ENCODE results near the gene ZMYND8.

The ZMYND8 gene

DNA sequence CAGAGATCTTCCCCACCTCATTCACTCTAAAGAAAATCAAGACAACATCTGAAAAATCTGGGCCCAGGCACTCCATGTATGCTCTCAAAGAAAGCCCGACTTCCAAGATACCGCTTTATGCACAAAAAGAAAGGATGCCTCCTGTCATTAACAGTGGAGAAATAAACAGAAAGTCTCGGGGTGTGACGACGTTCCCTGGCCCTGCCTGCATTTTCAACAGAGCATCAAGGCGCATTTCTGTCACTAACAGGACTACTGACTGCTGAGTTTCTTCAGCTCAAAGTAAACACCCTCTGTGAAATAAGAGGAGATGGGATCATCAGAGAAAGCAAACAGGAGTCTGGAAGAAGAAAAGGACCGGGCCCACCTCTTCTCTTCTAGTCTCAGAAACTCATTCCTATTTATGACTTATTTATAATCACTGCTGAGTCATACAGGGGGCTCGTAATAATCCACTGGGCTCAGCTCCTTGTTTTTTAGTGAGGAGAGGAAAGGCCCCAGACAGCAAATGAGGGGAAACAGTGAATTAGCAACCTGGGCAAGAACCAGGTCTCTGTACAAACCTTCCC, 99.7 kb downstream of the ZMYND8 start:
- peaks cover 83% of the 10 kb centered on the region for H3K79me2 ChIP-seq (ENCODE audit: low read length)
- peaks cover 4% of the 10 kb centered on the region; the same call in 1 of the 2 replicates for H3F3A ChIP-seq (ENCODE audit: insufficient read depth, low read length)
- no peak overlapping the region for H3K4me3 ChIP-seq (ENCODE audit: low read length)
- no peaks in the 10 kb centered on the region for H3K27me3 ChIP-seq (replicated peaks; ENCODE audit: insufficient read depth, low read length)
- no peaks in the 10 kb centered on the region for H3K9me3 ChIP-seq (replicated peaks; ENCODE audit: insufficient read depth, low read length)
- TF ChIP-seq CTCF (IDR thresholded peaks at IDR 0.05; ENCODE audit: low read length) (no peak), EZH2phosphoT487 (IDR thresholded peaks at IDR 0.05; ENCODE audit: low read length) (no peak), EZH2 (optimal IDR thresholded peaks at IDR 0.05; ENCODE audit: low read depth, low read length) (no peak)
- H3K9ac ChIP-seq (ENCODE audit: low read length): no peak overlapping the region
- H3K4me1 ChIP-seq (ENCODE audit: low read length): peaks cover 28% of the 10 kb centered on the region
- H3K27ac ChIP-seq (ENCODE audit: low read length): no peak overlapping the region
- no peaks in the 10 kb centered on the region for H3K9me2 ChIP-seq (replicated peaks; ENCODE audit: insufficient read depth, low read length)
- H3K36me3 ChIP-seq (replicated peaks; ENCODE audit: insufficient read depth, low read length): peaks cover 9% of the 10 kb centered on the region; the same call in 1 of the 2 replicates
- no peak overlapping the region for H3K4me2 ChIP-seq (ENCODE audit: low read depth, low read length)
- H2AFZ ChIP-seq (ENCODE audit: low read length): no peak overlapping the region
- no peaks in the 10 kb centered on the region for H4K20me1 ChIP-seq (ENCODE audit: insufficient read depth, low read length)
- no peak for DNase-seq

GRCh38 chr20:47253872-47254271, 102.6 kb downstream of the ZMYND8 start:
- Histone ChIP-seq H3K4me3 (ENCODE audit: low read length) (no peak overlapping the region), H3K9ac (ENCODE audit: low read length) (no peak overlapping the region), H3K79me2 (ENCODE audit: low read length) (peaks cover 74% of the 10 kb centered on the region), H3K9me3 (replicated peaks; ENCODE audit: insufficient read depth, low read length) (no peaks in the 10 kb centered on the region), H2AFZ (ENCODE audit: low read length) (no peak overlapping the region), H3K27me3 (replicated peaks; ENCODE audit: insufficient read depth, low read length) (no peaks in the 10 kb centered on the region), H3F3A (ENCODE audit: insufficient read depth, low read length) (no peaks in the 10 kb centered on the region), H3K4me1 (ENCODE audit: low read length) (peaks cover 4% of the 10 kb centered on the region), H3K9me2 (replicated peaks; ENCODE audit: insufficient read depth, low read length) (no peaks in the 10 kb centered on the region), H3K4me2 (ENCODE audit: low read depth, low read length) (no peak overlapping the region), H3K36me3 (replicated peaks; ENCODE audit: insufficient read depth, low read length) (peaks cover 8% of the 10 kb centered on the region; the same call in 1 of the 2 replicates), H3K27ac (ENCODE audit: low read length) (no peak overlapping the region), H4K20me1 (ENCODE audit: insufficient read depth, low read length) (no peaks in the 10 kb centered on the region)
- DNase-seq: no peak
- no peak for TF ChIP-seq EZH2 (optimal IDR thresholded peaks at IDR 0.05; ENCODE audit: low read depth, low read length)

GRCh38 chr20:47252879-47253307, 103.6 kb downstream of the ZMYND8 start:
- Histone ChIP-seq H3K27me3 (replicated peaks; ENCODE audit: insufficient read depth, low read length) (no peaks in the 10 kb centered on the region), H4K20me1 (ENCODE audit: insufficient read depth, low read length) (no peaks in the 10 kb centered on the region), H3K9me3 (replicated peaks; ENCODE audit: insufficient read depth, low read length) (no peaks in the 10 kb centered on the region), H3K9me2 (replicated peaks; ENCODE audit: insufficient read depth, low read length) (no peaks in the 10 kb centered on the region), H2AFZ (ENCODE audit: low read length) (no peak overlapping the region), H3K9ac (ENCODE audit: low read length) (no peak overlapping the region), H3K27ac (ENCODE audit: low read length) (no peak overlapping the region), H3K4me2 (ENCODE audit: low read depth, low read length) (no peak overlapping the region), H3F3A (ENCODE audit: insufficient read depth, low read length) (no peaks in the 10 kb centered on the region), H3K4me3 (ENCODE audit: low read length) (no peak overlapping the region), H3K79me2 (ENCODE audit: low read length) (peaks cover 71% of the 10 kb centered on the region), H3K4me1 (ENCODE audit: low read length) (no peaks in the 10 kb centered on the region), H3K36me3 (replicated peaks; ENCODE audit: insufficient read depth, low read length) (peaks cover 11% of the 10 kb centered on the region)
- TF ChIP-seq EZH2 (optimal IDR thresholded peaks at IDR 0.05; ENCODE audit: low read depth, low read length) (no peak), CTCF (IDR thresholded peaks at IDR 0.05; ENCODE audit: low read length) (no peak)
- DNase-seq: no peak
